ENCODE data around the gene RBM38.
"Not testable (repeated sequence)": the region's sequence is repeated elsewhere in the genome, so short reads cannot be mapped to it uniquely, and the experiment has no call there.

The RBM38 gene

DNA sequence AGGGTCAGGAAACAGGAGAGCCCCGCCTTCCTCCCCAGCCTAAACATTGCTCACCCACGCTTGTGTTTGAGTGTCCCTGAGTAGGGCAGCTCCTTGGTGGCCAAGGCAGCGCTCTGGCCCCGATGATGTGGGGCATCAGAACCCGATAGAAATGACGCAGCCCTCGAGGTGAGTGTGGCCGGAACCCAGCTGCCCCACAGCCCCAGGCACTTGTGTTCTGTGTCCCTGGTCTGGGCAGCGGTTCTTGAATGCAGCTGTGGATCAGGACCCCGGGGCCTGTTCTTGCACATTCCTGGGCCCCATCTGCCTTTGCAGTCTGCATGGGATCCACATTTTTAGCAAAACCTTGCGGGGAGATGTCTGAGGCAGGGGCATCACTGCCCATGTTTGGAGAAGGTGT, 12.8 kb downstream of the RBM38 start:
- DNase-seq: no peak

DNA sequence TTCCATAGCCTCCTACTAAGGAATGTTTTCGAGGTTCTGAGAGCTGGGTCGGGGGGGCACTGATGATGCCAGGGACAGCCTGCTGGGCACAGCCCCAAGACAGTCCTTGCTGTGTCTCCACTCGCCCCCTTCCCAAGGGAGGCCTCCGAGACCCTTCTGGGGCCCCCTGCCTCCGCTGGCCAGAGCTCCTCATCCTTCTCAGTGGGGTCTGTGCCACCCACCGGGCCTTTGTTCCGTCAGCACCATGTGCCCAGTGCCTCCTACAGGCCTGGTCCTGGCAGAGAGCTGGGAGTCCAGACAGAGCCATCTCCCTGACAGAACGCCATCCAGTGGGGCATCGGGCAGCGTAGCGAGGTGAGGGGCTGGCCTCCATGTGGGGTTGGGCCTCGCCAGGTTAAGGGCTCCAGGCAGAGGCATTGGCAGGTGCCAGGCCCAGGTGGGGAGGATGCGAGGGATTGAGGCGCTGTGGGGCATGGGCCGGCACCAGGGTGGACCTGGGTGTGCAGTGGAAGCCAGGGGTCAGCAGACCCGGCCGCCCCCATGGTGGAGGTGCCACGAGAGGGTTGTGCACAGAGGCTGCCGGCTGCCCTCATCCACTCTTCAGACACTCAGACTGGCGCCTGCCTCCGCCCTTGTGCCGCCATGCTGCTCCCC, 13.3 kb downstream of the RBM38 start:
- no peak for DNase-seq

DNA sequence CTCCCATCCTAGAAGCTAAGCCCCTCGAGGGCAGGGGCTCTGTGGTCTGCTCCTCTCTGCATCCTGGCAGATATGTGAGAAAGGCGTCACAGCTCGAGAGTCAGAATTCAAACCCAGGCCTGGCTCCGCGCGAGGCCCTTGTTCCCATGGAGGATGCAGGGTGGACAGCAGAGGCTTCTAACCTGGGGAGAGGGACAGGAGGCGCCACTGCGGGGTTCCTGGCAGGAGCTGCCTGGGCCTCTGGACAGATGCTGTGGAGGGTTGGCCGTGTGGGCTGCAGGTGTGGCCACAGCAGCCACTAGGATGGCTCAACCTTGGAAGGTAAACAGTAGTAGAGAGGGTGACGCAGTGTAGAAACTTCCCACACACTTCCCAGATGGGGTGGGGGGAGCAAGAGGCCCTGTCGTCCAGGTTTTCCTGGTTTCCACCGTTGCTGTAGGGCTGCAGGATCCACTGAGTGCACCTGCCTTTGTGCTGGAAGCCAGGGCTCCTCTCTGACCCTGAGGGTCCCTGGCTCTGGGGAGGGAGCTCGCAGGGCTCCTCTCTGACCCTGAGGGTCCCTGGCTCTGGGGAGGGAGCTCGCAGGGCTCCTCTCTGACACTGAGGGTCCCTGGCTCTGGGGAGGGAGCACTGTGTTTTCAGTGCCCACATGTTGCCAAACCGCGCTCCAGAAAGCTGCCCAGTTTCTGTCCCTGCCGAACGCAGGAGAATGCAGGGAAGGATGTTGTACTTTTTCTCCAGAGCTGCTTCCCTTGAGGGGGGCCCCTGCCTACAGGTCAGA, 14.2 kb downstream of the RBM38 start:
- DNase-seq: no peak

DNA sequence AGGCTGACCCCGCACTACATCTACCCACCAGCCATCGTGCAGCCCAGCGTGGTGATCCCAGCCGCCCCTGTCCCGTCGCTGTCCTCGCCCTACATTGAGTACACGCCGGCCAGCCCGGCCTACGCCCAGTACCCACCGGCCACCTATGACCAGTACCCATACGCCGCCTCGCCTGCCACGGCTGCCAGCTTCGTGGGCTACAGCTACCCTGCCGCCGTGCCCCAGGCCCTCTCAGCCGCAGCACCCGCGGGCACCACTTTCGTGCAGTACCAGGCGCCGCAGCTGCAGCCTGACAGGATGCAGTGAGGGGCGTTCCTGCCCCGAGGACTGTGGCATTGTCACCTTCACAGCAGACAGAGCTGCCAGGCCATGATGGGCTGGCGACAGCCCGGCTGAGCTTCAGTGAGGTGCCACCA, 16.4 kb downstream of the RBM38 start:
- no peak for DNase-seq

DNA sequence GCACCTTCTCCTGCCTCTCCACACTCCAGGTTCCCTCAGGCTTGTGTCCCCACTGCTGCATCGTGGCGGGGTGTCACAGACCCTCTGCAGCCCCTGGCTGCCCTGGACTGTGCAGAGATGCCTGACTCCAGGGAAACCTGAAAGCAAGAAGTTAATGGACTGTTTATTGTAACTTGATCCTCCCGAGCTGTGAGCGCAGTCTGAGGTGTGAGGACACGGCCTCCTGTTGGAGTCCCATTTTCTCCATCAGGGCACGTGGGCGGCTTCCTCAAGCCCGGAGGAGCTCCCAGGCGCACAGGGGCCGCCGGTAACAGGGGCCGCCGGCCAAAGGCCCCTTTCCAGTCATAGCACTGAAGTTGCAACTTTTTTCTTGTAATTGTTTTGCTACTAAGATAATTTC, 16.9 kb downstream of the RBM38 start:
- no peak for DNase-seq

DNA sequence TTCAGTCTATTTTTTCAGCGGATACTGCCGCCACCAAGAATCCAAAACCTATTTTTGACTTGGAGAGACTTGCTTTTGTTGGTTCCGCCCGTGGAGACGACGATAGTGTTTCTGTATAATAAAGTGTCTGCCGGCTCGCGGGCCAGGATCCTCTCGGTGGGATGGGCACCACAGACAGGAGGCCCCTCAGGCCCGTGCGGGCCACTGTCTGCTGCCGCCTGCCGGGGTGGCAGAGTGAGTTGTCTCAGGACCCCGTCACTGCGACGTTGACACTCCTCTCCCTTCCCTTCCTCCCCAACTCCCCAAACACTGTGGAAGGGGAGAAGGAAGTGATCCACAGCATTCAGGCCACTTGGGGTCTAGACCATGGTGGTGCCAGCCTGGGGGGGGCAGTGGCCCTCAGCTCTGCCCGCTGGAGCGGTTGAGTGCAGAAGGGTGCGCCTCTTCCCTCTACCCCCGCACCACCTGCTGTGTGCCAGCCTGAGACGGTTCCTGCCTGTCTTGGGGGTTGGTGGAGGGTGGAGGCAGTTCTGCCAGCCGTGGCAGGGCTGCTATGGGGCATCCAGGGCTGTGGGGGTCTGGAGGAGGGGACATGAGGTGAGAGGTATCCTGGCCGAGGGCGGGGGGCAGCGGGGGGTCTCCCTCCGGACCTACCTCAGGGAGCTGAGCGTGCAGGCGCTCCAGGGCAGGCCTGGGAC, 17.5 kb downstream of the RBM38 start:
- no peak for DNase-seq

DNA sequence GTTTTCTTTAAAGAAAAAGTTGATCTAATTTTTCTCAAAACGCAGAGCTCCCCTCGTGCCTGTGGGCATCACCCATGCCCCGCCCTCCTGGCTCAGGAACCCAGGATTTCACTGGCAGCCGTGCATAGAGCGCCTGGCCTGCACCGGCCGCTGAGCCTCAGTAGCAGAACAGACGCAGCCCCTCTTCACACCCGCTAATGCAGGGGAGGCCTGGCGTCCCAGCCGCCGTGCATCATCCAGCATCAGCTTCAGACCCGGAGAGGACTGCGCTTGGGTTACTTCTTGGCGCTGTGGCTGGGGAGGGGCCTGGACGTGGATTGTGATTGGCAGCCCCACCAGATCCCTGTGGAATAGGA, 18.1 kb downstream of the RBM38 start:
- DNase-seq: no peak

DNA sequence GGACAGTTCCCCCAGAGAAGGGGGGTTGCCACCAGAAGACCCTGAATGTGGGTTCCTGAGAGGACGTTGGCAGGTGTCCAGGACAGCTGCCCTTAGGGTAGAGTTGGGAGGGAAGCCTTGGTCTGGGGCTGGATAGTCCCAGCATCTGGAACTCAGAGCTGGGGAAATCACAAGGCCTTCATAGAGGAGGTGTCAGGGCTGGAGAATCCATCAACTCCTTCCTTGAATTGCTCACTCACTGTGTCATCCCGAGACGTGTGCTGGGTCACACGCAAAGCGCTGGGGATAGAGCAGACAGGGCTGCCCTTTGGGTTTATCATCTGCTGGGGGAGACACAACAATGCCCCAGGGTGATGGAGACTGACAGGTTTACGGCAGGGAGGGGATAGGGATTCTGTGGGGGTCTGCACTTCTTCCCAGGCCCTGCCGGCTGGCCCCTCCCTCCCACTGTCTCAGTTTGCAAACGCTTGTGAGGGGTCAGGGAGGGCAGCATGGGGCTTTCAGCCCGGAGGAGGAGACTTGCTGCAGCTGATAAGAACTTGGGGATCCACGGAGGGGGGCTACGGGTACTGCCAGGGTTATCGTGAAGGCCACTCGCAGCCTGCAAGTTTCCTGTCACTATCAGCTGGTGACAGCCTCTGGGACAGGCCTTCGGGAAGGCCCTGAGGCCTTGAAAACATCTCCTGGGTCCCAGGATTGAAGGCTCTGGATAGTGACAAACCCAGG, 18.6 kb downstream of the RBM38 start:
- DNase-seq: no peak

DNA sequence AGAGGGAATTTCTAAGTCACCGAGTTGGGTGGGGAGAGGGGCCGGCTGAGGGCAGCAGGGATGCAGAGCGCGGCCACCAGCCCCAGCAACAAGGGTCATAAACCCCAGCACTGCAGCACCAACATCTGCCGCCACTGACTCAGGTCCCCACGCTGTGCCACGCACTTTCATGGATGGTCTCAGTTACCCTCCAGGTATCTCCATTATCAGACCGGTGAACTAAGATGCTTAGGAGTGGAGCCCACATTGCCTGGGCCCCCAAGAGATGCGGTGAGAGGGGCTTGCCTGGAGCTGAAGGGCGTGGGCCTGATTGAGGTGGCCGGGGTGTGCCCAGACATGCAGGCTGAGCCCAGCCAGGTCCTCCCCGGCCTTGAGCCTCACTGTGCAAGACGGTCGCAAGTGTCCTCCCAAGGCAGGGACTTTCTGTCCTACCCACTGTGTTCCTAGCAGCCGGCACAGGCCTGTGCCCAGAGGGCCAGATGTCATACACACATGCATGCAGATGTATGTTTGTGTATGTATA, 19.3 kb downstream of the RBM38 start:
- no peak for DNase-seq

DNA sequence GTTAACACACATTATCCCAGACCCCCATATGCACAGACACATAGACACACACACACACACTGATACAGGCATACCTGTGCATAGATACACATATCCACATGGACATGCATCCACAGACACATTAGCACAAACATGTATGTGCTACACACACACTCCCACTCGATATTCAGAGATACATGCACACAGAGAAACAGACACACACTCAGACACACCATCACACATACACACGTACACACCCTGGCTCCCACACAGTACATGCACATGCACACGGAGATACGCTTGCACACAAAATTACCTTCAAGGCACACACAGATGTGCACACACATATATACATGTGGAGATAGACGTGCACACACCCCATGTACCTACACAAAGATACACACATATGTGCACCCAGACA, 19.7 kb downstream of the RBM38 start:
- DNase-seq: no peak

DNA sequence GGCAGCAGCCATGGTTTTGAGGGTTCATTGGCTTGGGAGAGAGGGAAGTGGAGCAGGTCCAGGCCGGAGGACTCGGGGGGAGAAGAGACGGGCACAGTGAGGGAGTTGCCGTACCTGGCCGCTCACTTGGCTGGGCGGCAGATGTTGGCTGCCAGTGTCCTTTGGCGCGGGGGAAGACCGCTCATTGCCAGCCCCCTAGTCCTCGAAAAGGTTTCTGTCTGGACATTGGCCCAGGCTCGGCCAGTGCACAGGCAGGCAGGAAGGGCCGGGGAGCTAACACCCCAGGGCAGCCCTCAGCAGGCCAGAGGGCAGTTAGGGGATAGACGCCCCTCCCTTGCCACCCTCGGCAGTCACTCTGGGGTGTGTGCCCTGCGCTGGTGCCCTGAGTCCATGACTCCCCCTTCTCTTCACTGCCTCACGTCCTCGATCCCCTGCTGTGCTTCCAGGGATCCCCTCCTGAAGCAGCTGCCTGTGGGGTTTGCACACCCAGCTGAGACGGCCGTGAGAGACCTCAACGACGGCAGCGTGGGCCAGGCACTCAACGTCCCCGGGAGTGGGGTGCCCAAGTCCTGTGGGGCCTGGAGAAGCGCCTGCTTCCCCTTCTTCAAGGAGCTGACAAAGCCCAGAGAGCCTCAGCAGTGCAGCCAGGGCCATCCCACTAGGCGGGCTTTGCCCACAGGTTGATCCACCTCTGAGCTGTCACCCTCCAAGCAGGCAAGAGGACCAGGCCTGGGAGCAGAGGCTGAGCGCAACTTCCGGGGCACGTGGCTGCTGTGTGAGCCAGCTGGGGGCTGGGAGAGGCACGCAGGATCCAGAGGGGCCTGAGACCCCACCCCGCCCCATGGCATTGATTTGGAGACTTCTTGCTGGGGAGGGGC, 20.4 kb downstream of the RBM38 start:
- no peak for DNase-seq

DNA sequence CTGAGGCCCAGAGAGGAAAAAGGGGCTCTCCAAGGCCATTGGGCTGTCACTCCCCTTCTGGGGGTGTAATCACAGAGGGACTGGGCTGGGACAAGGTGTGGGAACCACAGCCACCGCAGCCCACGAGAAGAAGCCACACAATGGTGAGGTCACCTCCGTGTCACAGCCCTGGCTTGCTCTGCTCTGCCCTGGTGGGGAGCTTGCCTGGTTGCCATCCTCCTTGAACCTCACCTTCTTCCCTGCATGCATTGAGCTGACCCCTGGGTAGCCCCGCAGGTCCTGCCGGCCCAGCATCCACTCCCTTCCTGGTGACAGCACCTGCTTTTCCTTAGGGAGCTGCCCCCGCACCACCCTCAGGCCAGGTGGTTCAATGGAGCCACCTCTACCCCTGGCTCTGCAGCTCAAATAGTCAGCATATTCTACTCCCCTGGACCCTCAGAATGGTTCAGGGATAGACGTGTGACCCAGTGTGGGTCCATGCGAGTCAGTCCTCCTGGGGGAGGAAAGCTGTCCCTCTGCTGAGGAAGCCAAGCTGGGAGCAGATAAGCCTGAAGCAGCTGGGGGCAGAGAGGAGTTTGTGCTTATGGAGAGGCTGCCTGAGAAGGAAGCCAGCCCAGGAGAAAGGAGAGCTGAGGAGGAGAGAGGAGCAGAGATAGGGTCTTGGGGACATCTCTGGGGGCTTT, 21.3 kb downstream of the RBM38 start:
- no peak for DNase-seq

DNA sequence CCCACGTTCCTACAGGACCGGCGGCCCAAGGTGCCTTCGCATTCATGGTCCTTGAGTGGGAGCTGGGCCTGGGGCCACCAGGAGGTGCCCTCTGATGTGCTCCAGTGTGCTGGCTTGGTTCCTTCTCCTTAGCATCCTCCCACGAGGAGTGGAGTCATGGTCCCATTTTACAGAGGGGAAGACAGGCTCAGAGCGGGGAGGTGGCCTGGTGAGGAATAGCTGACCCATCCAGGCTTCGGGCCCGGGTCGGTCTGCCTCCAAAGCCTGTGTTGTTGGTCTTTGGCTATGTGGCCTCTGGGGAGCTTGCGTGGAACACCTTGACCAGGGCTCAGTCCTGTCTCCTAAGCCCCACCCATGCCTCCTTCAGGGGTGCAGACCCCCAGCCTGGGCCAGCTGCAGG, 22.8 kb downstream of the RBM38 start:
- DNase-seq: no peak

DNA sequence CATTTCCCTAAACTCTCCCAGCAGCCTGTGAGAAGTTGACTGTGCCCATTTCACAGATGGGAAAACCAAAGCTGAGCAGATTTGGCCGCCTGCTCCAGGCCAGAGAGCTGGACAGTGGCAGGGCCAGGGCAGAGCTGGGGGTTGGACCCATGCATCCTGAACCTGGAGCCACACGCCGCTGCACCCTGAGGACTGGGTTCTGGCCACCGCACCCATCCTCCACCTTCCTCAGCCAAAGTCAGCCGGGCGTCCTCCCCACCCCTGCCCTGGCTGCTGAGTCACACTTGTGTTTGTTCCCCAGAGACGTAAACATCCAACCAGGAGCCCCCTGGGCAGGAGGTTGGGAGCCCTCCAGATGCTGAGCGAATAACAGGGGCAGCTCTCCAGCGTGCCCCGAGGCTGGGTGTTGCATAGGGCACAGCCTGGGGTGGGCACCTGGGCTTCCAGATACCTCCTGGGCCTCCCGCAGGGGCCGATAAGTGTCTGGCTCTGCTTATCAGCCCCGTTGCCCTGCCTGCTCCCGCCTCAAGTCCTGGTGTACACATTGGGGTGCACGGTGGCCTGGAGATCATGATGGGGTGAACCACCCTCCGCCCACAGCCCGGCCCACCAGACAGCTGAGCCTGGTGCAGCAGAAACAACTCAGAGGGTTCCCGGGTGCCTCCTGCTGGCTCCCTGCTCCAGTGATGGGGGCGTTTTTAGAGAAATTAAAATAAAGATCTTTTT, 23.8 kb downstream of the RBM38 start:
- DNase-seq: no peak

DNA sequence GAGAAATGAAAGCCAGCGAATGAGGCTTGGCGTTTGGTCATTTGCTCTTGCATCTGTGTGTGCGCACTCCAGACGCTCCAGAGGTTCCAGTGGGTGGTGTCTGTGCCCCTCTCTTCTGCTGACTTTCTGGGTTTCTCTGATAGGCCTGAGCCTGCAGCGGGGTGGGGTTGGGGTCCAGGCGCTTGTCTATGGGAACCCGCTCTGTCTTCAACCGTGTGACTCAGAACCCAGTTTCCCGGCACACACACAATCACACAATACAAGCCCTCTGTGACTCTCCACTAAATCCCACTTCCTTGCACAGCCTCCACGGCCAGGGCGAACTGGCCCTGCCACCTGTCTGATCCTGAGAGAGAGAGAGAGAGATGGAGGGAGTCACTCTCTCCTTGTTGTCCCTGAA, 24.6 kb downstream of the RBM38 start:
- DNase-seq: no peak

DNA sequence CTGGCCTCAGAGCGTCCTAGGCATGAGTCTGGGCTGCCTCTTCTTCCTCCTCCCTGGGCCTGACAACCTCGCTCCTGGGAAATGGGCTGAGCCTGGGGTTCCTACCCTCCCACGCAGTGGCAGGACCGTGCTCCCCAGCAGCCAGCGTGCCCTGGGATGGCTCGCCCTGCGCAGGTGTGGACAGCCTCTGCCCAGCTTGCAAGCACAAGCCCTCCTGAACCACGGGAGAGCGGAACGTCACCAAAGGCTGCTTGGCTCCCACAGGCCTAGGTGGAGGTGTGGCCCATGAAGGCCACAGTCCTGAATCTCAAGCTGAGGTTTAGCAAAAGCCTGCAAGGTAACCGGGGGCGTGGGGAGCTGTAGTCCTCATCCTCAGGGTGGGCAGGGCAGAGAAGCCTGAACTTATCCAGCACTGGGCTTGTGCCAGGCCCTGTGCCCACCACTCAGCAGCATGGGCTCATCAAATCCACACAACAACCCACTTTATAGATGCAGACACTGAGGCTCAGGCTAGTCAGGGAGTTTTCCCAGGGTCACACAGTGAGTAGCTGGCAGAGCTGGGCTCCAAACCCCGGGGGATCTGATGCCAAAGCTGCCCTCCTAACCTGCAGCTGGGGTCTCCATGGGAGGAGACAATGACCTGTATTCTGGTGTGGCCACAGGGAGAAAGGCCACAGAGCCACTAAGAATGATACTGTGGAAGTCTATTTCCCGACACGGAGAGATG, 25.3 kb downstream of the RBM38 start:
- DNase-seq: no peak

DNA sequence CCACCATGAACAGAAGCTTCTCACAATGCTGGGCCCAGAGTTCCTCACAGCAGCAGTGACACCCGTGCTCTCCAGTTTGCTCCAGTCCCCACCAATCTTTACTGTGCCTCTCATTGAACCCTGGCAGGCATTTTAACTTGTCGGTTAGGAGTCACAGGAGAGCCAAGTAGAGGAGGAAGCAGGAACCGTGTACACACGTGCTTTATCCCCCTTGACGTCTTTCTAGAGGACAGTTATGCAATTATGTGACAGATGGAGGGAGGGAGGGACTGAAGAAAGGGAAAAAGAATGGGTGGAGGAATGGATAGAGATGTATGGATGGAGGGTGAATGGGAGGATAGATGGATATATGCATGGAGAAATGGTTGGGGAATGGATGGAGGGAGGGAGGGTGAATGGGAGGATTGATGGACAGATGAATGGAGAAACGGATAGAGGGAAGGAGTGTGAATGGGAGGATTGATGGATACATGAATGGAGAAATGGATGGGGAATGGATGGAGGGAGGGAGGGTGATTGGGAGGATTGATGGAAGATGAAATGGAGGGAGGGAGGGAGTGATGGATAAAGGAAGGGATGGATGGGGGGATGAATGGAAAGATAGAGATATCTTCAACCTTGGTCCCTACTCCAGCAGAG, 26.0 kb downstream of the RBM38 start:
- no peak for DNase-seq

DNA sequence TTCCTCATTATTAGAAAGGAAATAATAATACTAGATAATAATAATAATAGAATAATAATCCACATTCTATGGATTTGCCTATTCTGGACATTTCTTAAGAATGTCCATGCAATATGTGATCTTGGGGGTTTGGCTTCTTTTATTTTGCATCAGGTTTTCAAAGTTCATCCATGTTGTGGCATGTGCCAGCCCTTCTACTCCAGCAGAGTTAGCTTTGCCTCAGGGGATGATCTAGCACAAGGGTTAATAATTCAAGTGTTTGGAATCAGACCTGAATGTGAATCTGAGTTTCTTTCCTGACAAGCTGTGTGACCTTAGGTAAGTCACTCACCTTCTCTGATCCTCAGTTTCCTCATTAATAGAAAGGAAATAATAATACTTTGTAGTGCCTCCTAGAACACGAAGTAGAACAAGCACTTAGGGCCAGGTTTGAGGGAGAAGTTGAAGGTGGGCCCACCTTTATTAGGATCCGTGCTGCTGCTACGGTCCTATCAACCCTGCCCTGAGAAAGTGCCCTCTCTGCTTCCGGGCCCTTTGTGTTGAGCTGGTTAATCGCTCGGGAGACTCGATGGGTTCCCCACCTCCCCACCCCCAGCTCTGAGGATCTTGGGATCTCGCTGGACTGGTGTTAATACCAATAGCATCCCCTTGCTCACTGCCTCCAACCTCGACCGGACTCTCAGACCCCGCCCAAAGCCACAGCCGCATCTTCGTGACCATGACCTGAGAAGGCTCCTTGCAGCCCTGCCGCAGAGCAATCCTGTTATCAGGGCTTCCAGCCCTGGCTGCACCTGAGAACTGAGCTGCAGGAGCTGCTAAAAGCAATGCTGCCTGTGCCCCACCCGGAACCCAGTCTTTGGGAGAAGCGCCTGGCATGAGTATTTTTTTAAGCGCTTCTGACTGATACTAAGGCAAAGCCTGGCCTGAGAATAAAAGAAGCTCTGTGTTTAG, 26.9 kb downstream of the RBM38 start:
- no peak for DNase-seq

DNA sequence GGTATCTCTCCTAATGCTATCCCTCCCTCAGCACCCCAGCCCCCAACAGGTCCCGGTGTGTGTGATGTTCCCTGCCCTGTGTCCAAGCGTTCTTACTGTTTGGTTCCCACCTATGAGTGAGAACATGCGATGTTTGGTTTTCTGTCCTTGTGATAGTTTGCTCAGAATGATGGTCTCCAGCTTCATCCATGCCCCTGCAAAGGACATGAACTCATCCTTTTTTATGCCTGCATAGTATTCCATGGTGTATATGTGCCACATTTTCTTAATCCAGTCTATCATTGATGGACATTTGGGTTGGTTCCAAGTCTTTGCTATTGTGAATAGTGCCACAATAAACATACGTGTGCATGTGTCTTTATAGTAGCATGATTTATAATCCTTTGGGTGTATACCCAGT, 28.3 kb downstream of the RBM38 start:
- DNase-seq: not testable (repeated sequence)

Measured in activated naive CD4-positive, alpha-beta T cell (primary cell).